ENCODE results near the gene TAS1R1.

Gene TAS1R1

GRCh38 chr1:6597777-6598131, 42.6 kb downstream of the TAS1R1 start:
- no peak for TF ChIP-seq CTCF (IDR thresholded peaks at IDR 0.05; ENCODE audit: low read depth, low read length)
- H3K4me3 ChIP-seq (ENCODE audit: low read depth, low read length) = no peak overlapping the region

- TF ChIP-seq CTCF (IDR thresholded peaks at IDR 0.05; ENCODE audit: low read depth, low read length) = no peak
- H3K4me3 ChIP-seq (ENCODE audit: low read depth, low read length) = no peak overlapping the region
These were observed 44.3 kb downstream of the TAS1R1 start for GRCh38 chr1:6599141-6599975.

GRCh38 chr1:6599991-6600390, 44.9 kb downstream of the TAS1R1 start:
- H3K4me3 ChIP-seq (ENCODE audit: low read depth, low read length) = peak overlapping the region; percentile 91

- H3K4me3 ChIP-seq (ENCODE audit: low read depth, low read length) = peak overlapping the region; percentile 91
- TF ChIP-seq CTCF (IDR thresholded peaks at IDR 0.05; ENCODE audit: low read depth, low read length) = no peak
These were observed 45.4 kb downstream of the TAS1R1 start for GRCh38 chr1:6600410-6601048.

- no peak; the same call in 1 of the 2 replicates for TF ChIP-seq CTCF (IDR thresholded peaks at IDR 0.05; ENCODE audit: low read depth, low read length)
- peak overlapping the region; percentile 91 for H3K4me3 ChIP-seq (ENCODE audit: low read depth, low read length)
These were observed 46.2 kb downstream of the TAS1R1 start for GRCh38 chr1:6601049-6601922.

- peak overlapping the region; percentile 91 for H3K4me3 ChIP-seq (ENCODE audit: low read depth, low read length)
- TF ChIP-seq CTCF (IDR thresholded peaks at IDR 0.05; ENCODE audit: low read depth, low read length) = no peak
These were observed 47.0 kb downstream of the TAS1R1 start for GRCh38 chr1:6601923-6602668.

GRCh38 chr1:6602669-6603237, 47.6 kb downstream of the TAS1R1 start, which contains the start of gene KLHL21:
Gene KLHL21 (minus strand): TSS chr1:6602869. CDS start chr1:6602817, 52 bp downstream.
- TF ChIP-seq CTCF (IDR thresholded peaks at IDR 0.05; ENCODE audit: low read depth, low read length) = no peak
- H3K4me3 ChIP-seq (ENCODE audit: low read depth, low read length) = peak within 1 kb of the TSS; percentile 91
